Renal cortex interstitium (tissue), 11 donors: ENCODE data around the gene FYB1. TPM values are rescaled to one million over a fixed set of nuclear protein-coding genes. Genes with fewer than 3 reads are reported as not detected.
"Not testable (repeated sequence)": the region's sequence is repeated elsewhere in the genome, so short reads cannot be mapped to it uniquely, and the experiment has no call there.

Experiments
- DNase-seq, 11 donors: peaks; one replicate each; pipeline ENCODE4 v3.0.0-alpha.2; 2013; ENCODE audit warnings: low read depth in 9 of 11, low spot score in 4 of 11; ENCODE audit errors: extremely low read depth in 1 of 11
- polyA plus RNA-seq, 3 donors: library from polyadenylated mRNA; unstranded; fragments of 120-200 nt; gene quantifications; one replicate each; pipeline ENCODE4 v1.2.1, GENCODE V29; 2013; ENCODE audit not compliant: insufficient read length in 3 of 3

The FYB1 gene
- polyA plus RNA-seq, 3 donors: 3.9 to 4.4 (median 4.4) TPM

- DNase-seq: no peak
Observed at GRCh38 chr5:39231705-39232525, 12.6 kb upstream of the FYB1 start.

- no peak for DNase-seq
Observed at GRCh38 chr5:39228596-39228995, 9.2 kb upstream of the FYB1 start.

GRCh38 chr5:39226558-39226957 is 7.2 kb upstream of the FYB1 start:
- no peak for DNase-seq

GRCh38 chr5:39226100-39226451 is 6.7 kb upstream of the FYB1 start:
- DNase-seq: no peak

- DNase-seq: no peak
Observed at GRCh38 chr5:39225405-39226099, 6.2 kb upstream of the FYB1 start.

- no peak for DNase-seq
Observed at GRCh38 chr5:39224196-39224761, 4.9 kb upstream of the FYB1 start.

GRCh38 chr5:39223565-39224156 is 4.3 kb upstream of the FYB1 start:
- no peak for DNase-seq

- not testable (repeated sequence) for DNase-seq
Observed at GRCh38 chr5:39221671-39222070, 2.3 kb upstream of the FYB1 start.

GRCh38 chr5:39220280-39221030 is 1.1 kb upstream of the FYB1 start:
- no peak for DNase-seq

- peak in 5 of 11 donors; percentile 10 to 47 (median 22) for DNase-seq
Observed at GRCh38 chr5:39218482-39219402, 621 bp downstream of the FYB1 start.

GRCh38 chr5:39217365-39218281 is 1.7 kb downstream of the FYB1 start:
- peak; percentile 55 to 73 (median 66) for DNase-seq

- no peak for DNase-seq
Observed at GRCh38 chr5:39216631-39217030, 2.7 kb downstream of the FYB1 start.

GRCh38 chr5:39215857-39216256 is 3.5 kb downstream of the FYB1 start:
- no peak for DNase-seq

- DNase-seq: no peak
Observed at GRCh38 chr5:39214912-39215709, 4.3 kb downstream of the FYB1 start.

- DNase-seq: no peak
Observed at GRCh38 chr5:39213447-39214207, 5.7 kb downstream of the FYB1 start.

- no peak for DNase-seq
Observed at GRCh38 chr5:39211773-39212172, 7.6 kb downstream of the FYB1 start.
